BLaER1 treated with 17β-estradiol and CSF1 and Interleukin-3, amounts not matched to agents 10 nM and 100 nM (cell line): Measurements from ENCODE around the gene CTSV.
"Not testable (repeated sequence)": the region's sequence is repeated elsewhere in the genome, so short reads cannot be mapped to it uniquely, and the experiment has no call there.

ENCODE experiments used
- H3K27ac ChIP-seq, 11 experiments: shearing (Covaris generic); formaldehyde crosslinking; 2 replicates each; pipeline ENCODE4 v1.8.1; 2022
- H3K27me3 ChIP-seq, 11 experiments: shearing (Covaris generic); formaldehyde crosslinking; 2 replicates each; pipeline ENCODE4 v1.8.1; 2022
- H3K36me3 ChIP-seq, 11 experiments: shearing (Covaris generic); formaldehyde crosslinking; 2 replicates each; pipeline ENCODE4 v1.8.1; 2022
- H3K4me1 ChIP-seq, 10 experiments: shearing (Covaris generic); formaldehyde crosslinking; 2 replicates each; pipeline ENCODE4 v1.8.1; 2022
- H3K4me2 ChIP-seq, 11 experiments: shearing (Covaris generic); formaldehyde crosslinking; 2 replicates each; pipeline ENCODE4 v1.8.1; 2022
- H3K4me3 ChIP-seq, 10 experiments: shearing (Covaris generic); formaldehyde crosslinking; 2 replicates each; pipeline ENCODE4 v1.8.1; 2022
- H3K9ac ChIP-seq, 11 experiments: shearing (Covaris generic); formaldehyde crosslinking; 2 replicates each; pipeline ENCODE4 v1.8.1; 2022
- H3K9me3 ChIP-seq, 11 experiments: shearing (Covaris generic); formaldehyde crosslinking; replicated peaks in 1 of 11; 2 replicates each; pipeline ENCODE4 v1.8.1; 2022
- H4K20me1 ChIP-seq, 11 experiments: shearing (Covaris generic); formaldehyde crosslinking; 2 replicates each; pipeline ENCODE4 v1.8.1; 2022
- Cebpa-rat ChIP-seq, 11 experiments: shearing (Covaris generic); IDR thresholded peaks; 2 replicates each; pipeline ENCODE4 v1.8.1; 2022

Gene CTSV

GRCh38 chr9:97038611-97039513 is at the start of gene CTSV:
CTSV (minus strand) TSS chr9:97039142; CDS start chr9:97038043, 1,099 bp downstream.
- Histone ChIP-seq H3K4me2 (peak within 1 kb of the TSS; percentile 79 to 97 (median 93)), H3K4me3 (peak within 1 kb of the TSS; percentile 56 to 74 (median 62)), H4K20me1 (no peaks in the 10 kb centered on the region), H3K27ac (peak within 1 kb of the TSS in 2 of 11 experiments; percentile 6 to 10; a peak in 1 of 22 replicates), H3K9me3 (no peaks in the 10 kb centered on the region), H3K27me3 (peaks cover 8 to 22% (median 12%) of the 10 kb centered on the region in 11 experiments; a peak in 20 of 22 replicates), H3K36me3 (no peaks in the 10 kb centered on the region), H3K4me1 (peaks cover 0 to 32% (median 12%) of the 10 kb centered on the region in 10 experiments; a peak in 17 of 20 replicates), H3K9ac (peak within 1 kb of the TSS; percentile 40 to 71 (median 66))
- TF ChIP-seq Cebpa-rat (IDR thresholded peaks at IDR 0.05) = no peak

GRCh38 chr9:97087668-97088215 is 48.8 kb upstream of the CTSV start:
- H3K4me3 ChIP-seq, H4K20me1 ChIP-seq, H3K4me2 ChIP-seq, H3K4me1 ChIP-seq, H3K9me3 ChIP-seq, H3K36me3 ChIP-seq, H3K27me3 ChIP-seq, H3K9ac ChIP-seq, H3K27ac ChIP-seq: not testable (repeated sequence)

- H4K20me1 ChIP-seq, H3K4me3 ChIP-seq, H3K27ac ChIP-seq, H3K4me2 ChIP-seq, H3K4me1 ChIP-seq, H3K36me3 ChIP-seq, H3K27me3 ChIP-seq, H3K9ac ChIP-seq, H3K9me3 ChIP-seq: not testable (repeated sequence)
Observed at GRCh38 chr9:97084562-97084991, 45.6 kb upstream of the CTSV start.

GRCh38 chr9:97078362-97078761 is 39.4 kb upstream of the CTSV start:
- Histone ChIP-seq H3K27me3 (no peaks in the 10 kb centered on the region), H3K4me2 (no peak overlapping the region), H4K20me1 (no peaks in the 10 kb centered on the region), H3K4me1 (no peaks in the 10 kb centered on the region), H3K9ac (no peak overlapping the region), H3K4me3 (no peak overlapping the region), H3K9me3 (peaks cover 0 to 10% (median 6%) of the 10 kb centered on the region in 11 experiments; a peak in 10 of 22 replicates), H3K27ac (no peak overlapping the region), H3K36me3 (no peaks in the 10 kb centered on the region)
- no peak for TF ChIP-seq Cebpa-rat (IDR thresholded peaks at IDR 0.05)

- no peaks in the 10 kb centered on the region for H4K20me1 ChIP-seq
- H3K27me3 ChIP-seq = no peaks in the 10 kb centered on the region
- no peak overlapping the region for H3K4me2 ChIP-seq
- H3K27ac ChIP-seq = no peak overlapping the region
- H3K36me3 ChIP-seq = no peaks in the 10 kb centered on the region
- no peak overlapping the region for H3K9ac ChIP-seq
- no peak overlapping the region for H3K4me3 ChIP-seq
- TF ChIP-seq Cebpa-rat (IDR thresholded peaks at IDR 0.05) = no peak
- H3K9me3 ChIP-seq = peaks cover 0 to 10% (median 6%) of the 10 kb centered on the region in 11 experiments; a peak in 8 of 22 replicates
- no peaks in the 10 kb centered on the region for H3K4me1 ChIP-seq
Observed at GRCh38 chr9:97077452-97078295, 38.7 kb upstream of the CTSV start.

GRCh38 chr9:97076731-97077451 is 37.9 kb upstream of the CTSV start:
- not testable (repeated sequence) for H3K4me2 ChIP-seq, H3K4me1 ChIP-seq, H3K27me3 ChIP-seq, H3K9ac ChIP-seq, H3K36me3 ChIP-seq, H3K4me3 ChIP-seq, H3K27ac ChIP-seq, H4K20me1 ChIP-seq
- H3K9me3 ChIP-seq = peaks cover 0 to 10% (median 6%) of the 10 kb centered on the region in 11 experiments; a peak in 8 of 22 replicates

- Histone ChIP-seq H3K9ac (no peak overlapping the region), H3K4me1 (no peaks in the 10 kb centered on the region), H3K36me3 (no peaks in the 10 kb centered on the region), H3K27ac (no peak overlapping the region), H3K9me3 (peaks cover 0 to 10% (median 6%) of the 10 kb centered on the region in 11 experiments; a peak in 8 of 22 replicates), H3K27me3 (no peaks in the 10 kb centered on the region), H4K20me1 (no peaks in the 10 kb centered on the region), H3K4me2 (no peak overlapping the region), H3K4me3 (no peak overlapping the region)
- TF ChIP-seq Cebpa-rat (IDR thresholded peaks at IDR 0.05) = no peak
Observed at GRCh38 chr9:97076238-97076637, 37.3 kb upstream of the CTSV start.

- H3K36me3 ChIP-seq = no peaks in the 10 kb centered on the region
- no peak overlapping the region for H3K4me2 ChIP-seq
- no peaks in the 10 kb centered on the region for H4K20me1 ChIP-seq
- no peak overlapping the region for H3K4me3 ChIP-seq
- no peak overlapping the region for H3K9ac ChIP-seq
- no peaks in the 10 kb centered on the region for H3K27me3 ChIP-seq
- no peaks in the 10 kb centered on the region for H3K4me1 ChIP-seq
- H3K9me3 ChIP-seq = peaks cover 0 to 10% (median 6%) of the 10 kb centered on the region in 11 experiments; a peak in 8 of 22 replicates
- TF ChIP-seq Cebpa-rat (IDR thresholded peaks at IDR 0.05) = no peak
- no peak overlapping the region for H3K27ac ChIP-seq
Observed at GRCh38 chr9:97075289-97075985, 36.5 kb upstream of the CTSV start.
